ENCODE results near the gene MYO3B. TPM values are rescaled to one million over a fixed set of nuclear protein-coding genes. Genes with fewer than 3 reads are reported as not detected.

MYO3B gene
- total RNA-seq, 1 experiment from 2014 or later, result 0.63 TPM

DNA sequence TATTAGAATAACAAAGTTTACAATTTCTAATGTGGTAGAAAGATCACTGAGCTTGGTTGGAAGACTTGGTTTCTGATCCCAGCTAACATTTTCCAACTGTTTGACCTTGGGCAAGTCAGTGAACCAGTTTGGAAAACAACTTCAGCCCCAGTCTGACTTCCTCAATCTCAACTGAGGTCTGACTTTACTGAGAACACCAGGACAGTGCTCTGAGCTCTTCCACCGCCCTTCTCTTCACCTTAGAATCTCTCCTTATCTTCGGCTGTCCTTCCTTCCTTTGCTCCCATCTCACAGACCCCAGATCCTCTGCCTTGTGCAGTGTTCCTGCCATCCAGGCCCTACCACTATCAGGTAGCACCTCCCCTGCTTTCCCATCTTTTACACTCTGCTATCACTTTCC lies 343.4 kb downstream of the MYO3B start:
- H3T11ph ChIP-seq (ENCODE audit: low read length), result no peak overlapping the region
- H3K36me3 Mint-ChIP-seq (ENCODE audit: insufficient read depth in 1 of 3, low read depth in 3 of 3), result no peaks in the 10 kb centered on the region
- no peak overlapping the region for H4K5ac ChIP-seq (ENCODE audit: insufficient read length, low read depth, low read length)
- no CpG with 5 or more reads among the region's 2 CpGs for WGBS (ENCODE audit: extremely low coverage, insufficient read length, low lambda C conversion rate)
- H3K23me2 ChIP-seq (ENCODE audit: insufficient read length, low read depth, low read length, poor library complexity, severe bottlenecking), result no peaks in the 10 kb centered on the region
- H2BK15ac ChIP-seq (ENCODE audit: low read depth, low read length), result no peak overlapping the region
- no peak overlapping the region for H2AK5ac ChIP-seq (ENCODE audit: insufficient read length, low read length)
- no peaks in the 10 kb centered on the region for H3K79me1 ChIP-seq (ENCODE audit: insufficient read depth, low read depth, low read length, poor library complexity, severe bottlenecking)
- peaks cover 13 to 17% of the 10 kb centered on the region in 2 experiments for H3K4me1 Mint-ChIP-seq
- no peak overlapping the region for H3K4me2 ChIP-seq (ENCODE audit: insufficient read depth, insufficient read length, low read length)
- H3K27me3 Mint-ChIP-seq (ENCODE audit: low read depth), result no peaks in the 10 kb centered on the region; the same call in none of the 2 replicates
- H3K9me3 Mint-ChIP-seq, result no peaks in the 10 kb centered on the region
- no peaks in the 10 kb centered on the region for H3K79me2 ChIP-seq (ENCODE audit: insufficient read depth, low read length)
- TF ChIP-seq CTCF (conservative IDR thresholded peaks at IDR 0.05), result no peak
- no peak overlapping the region for H3K27ac ChIP-seq (ENCODE audit: insufficient read length, low read depth, low read length)
- H4K20me1 ChIP-seq (ENCODE audit: control insufficient read depth, insufficient read depth, insufficient read length), result no peaks in the 10 kb centered on the region
- H3K56ac ChIP-seq (ENCODE audit: insufficient read length, low read depth, low read length), result no peak overlapping the region
- no peak overlapping the region for H3K23ac ChIP-seq (ENCODE audit: insufficient read length, low read depth, low read length)
- no peak for DNase-seq
- no peak overlapping the region for H3K14ac ChIP-seq (ENCODE audit: insufficient read depth, low read length)
- no peak overlapping the region for H3K27ac Mint-ChIP-seq
- H2BK12ac ChIP-seq (ENCODE audit: insufficient read length, low read depth, low read length), result no peak overlapping the region
- H2BK120ac ChIP-seq (ENCODE audit: low read depth, low read length, poor library complexity, severe bottlenecking), result no peak overlapping the region
- no peak overlapping the region for H3K4ac ChIP-seq (ENCODE audit: low read depth, low read length)
- H2BK20ac ChIP-seq (ENCODE audit: low read depth, low read length, poor library complexity, severe bottlenecking), result no peak overlapping the region
- no peak overlapping the region for H3K4me3 Mint-ChIP-seq
- H3K9me3 ChIP-seq (ENCODE audit: control insufficient read depth, low read depth, low read length), result no peaks in the 10 kb centered on the region
- no peak overlapping the region for H4K8ac ChIP-seq (replicated peaks; ENCODE audit: insufficient read length, low read depth, low read length)
- no peaks in the 10 kb centered on the region for H3K27me3 ChIP-seq (ENCODE audit: insufficient read depth, low read length)
- H2AFZ ChIP-seq (ENCODE audit: low read length), result no peak overlapping the region
- H3K9ac ChIP-seq (ENCODE audit: extremely low read depth, insufficient read length, low read length), result no peak overlapping the region
- no peak overlapping the region for H4K91ac ChIP-seq (ENCODE audit: insufficient read length, low read depth, low read length)
- H2BK5ac ChIP-seq (ENCODE audit: insufficient read length, low read length), result no peak overlapping the region
- H3K18ac ChIP-seq (ENCODE audit: insufficient read length, low read depth, low read length), result no peak overlapping the region
- H3K4me1 ChIP-seq (ENCODE audit: insufficient read depth, low read length), result no peaks in the 10 kb centered on the region

All from H9 (cell line).